Testis (tissue), 2 donors: ENCODE measurements around the gene ATP11C.

ENCODE experiments used
- CTCF ChIP-seq, 3 experiments: fragments of 450-650 bp in 2 of 3; fragments of 200-600 bp in 1 of 3; sonication (generic) in 1 of 3; IDR thresholded peaks; one replicate each; pipeline ENCODE4 v1.5.1; 2016 to 2019; ENCODE audit warnings: antibody characterized with exemption in 3 of 3, mild to moderate bottlenecking in 2 of 3, moderate library complexity in 1 of 3
- POLR2A ChIP-seq: fragments of 450-650 bp; IDR thresholded peaks from one replicate; pipeline ENCODE4 v1.6.1; 2017; ENCODE audit warnings: antibody characterized with exemption, mild to moderate bottlenecking, moderate library complexity

GRCh38 chrX:139972113-139972512 is 39.3 kb upstream of the ATP11C start:
- TF ChIP-seq CTCF (IDR thresholded peaks at IDR 0.05) = no peak
- TF ChIP-seq POLR2A = no peak
